HepG2 (cell line): ENCODE measurements around the gene CHID1. TPM values are rescaled to one million over a fixed set of nuclear protein-coding genes. Genes with fewer than 3 reads are reported as not detected.

Experiments used
- AGO1 ChIP-seq: fragments of 200-400 bp; formaldehyde crosslinking; IDR thresholded peaks from 2 replicates; pipeline ENCODE4 v1.6.1; 2017; ENCODE audit warnings: mild to moderate bottlenecking, low read depth, low read length, moderate library complexity; ENCODE audit not compliant: poor library complexity, severe bottlenecking
- ARID4A ChIP-seq: sonication (generic); formaldehyde crosslinking; IDR thresholded peaks from 2 replicates; pipeline ENCODE4 v1.5.0; 2020; ENCODE audit warnings: mild to moderate bottlenecking, missing genetic modification reagents, borderline replicate concordance
- NR2F1 ChIP-seq, 2 experiments: fragments of 450-650 bp in 1 of 2; formaldehyde crosslinking in 1 of 2; IDR thresholded peaks; 2 replicates each; pipeline versions ENCODE4 v1.5.0 to v1.6.1; 2016 to 2020; ENCODE audit warnings: mild to moderate bottlenecking in 1 of 2, missing compliant biosample characterization in 1 of 2, missing genetic modification reagents in 1 of 2, moderate library complexity in 1 of 2
- TBL1XR1 ChIP-seq: fragments of 150-350 bp; IDR thresholded peaks from 2 replicates; pipeline ENCODE4 v1.6.1; 2014; ENCODE audit warnings: borderline replicate concordance, low read length; ENCODE audit not compliant: partially characterized antibody
- TFAP4 ChIP-seq: sonication (generic); IDR thresholded peaks from 2 replicates; pipeline ENCODE4 v1.6.1; 2016; ENCODE audit warnings: low read depth, borderline replicate concordance
- XRCC5 ChIP-seq: fragments of 200-400 bp; formaldehyde crosslinking; optimal IDR thresholded peaks from 2 replicates; pipeline ENCODE3; 2017; ENCODE audit warnings: mild to moderate bottlenecking, low read length
- ZNF263 ChIP-seq: sonication (generic); formaldehyde crosslinking; IDR thresholded peaks from 2 replicates; pipeline ENCODE4 v1.4.0; 2020; ENCODE audit warnings: missing genetic modification reagents
- ZNF687 ChIP-seq: sonication (generic); formaldehyde crosslinking; IDR thresholded peaks from 2 replicates; pipeline ENCODE4 v1.5.1; 2020; ENCODE audit warnings: mild to moderate bottlenecking, missing genetic modification reagents, moderate library complexity
- polyA plus RNA-seq, 8 experiments: library from polyadenylated mRNA; depleted of rRNA in 3 of 8; stranded (reverse) in 7 of 8; unstranded in 1 of 8; fragments of >200 nt; fragmentation: Illumina TruSeq in 4 of 8; extraction: Trizol in 4 of 8; gene quantifications; 2 replicates each; pipeline versions ENCODE4 v1.2.1 to v1.2.3, GENCODE V29; 2011 to 2016; ENCODE audit warnings: low read depth in 4 of 8, missing spikeins in 1 of 8, mixed read lengths in 1 of 8; ENCODE audit not compliant: insufficient read depth in 1 of 8
- total RNA-seq, 5 experiments: library from RNA; depleted of rRNA; stranded (reverse); fragments of >200 nt; fragmentation: Illumina TruSeq; extraction: Trizol; gene quantifications; 2 replicates each; pipeline ENCODE4 v1.2.3, GENCODE V29; 2016; ENCODE audit warnings: low read depth in 1 of 5

Gene CHID1
- total and polyA plus RNA-seq, 2 of the 13 experiments (the other 11 are each of a cell fraction or from before 2014, with no cell fraction given), result 65.1 to 93.6 TPM

GRCh38 chr11:870127-870413 lies 40.5 kb downstream of the CHID1 start (continued):
- peak; percentile 45 for TF ChIP-seq XRCC5
- TF ChIP-seq NR2F1 (CRISPR knock-in tag; IDR thresholded peaks at IDR 0.05), result no peak
- peak; percentile 37; the same call in 1 of the 2 replicates for TF ChIP-seq TFAP4
- peak; percentile 28; the same call in 1 of the 2 replicates for TF ChIP-seq ZNF687 (CRISPR knock-in tag)
- peak; percentile 81 for TF ChIP-seq ZNF263
- peak; percentile 84 for TF ChIP-seq AGO1
- TF ChIP-seq TBL1XR1, result no peak
- TF ChIP-seq ARID4A, result 0 out of 2 replicates have a peak, but pooled peaks have one; percentile 32
